HS-5 (cell line): ENCODE data around the gene SNAP25.
A peak's percentile ranks its signal among the peaks of the same experiment; 100 is the strongest.

ENCODE experiments used
- DNase-seq: peaks from one replicate; pipeline ENCODE4 v3.0.0-alpha.2; 2012; ENCODE audit warnings: low read depth

SNAP25 gene

DNA sequence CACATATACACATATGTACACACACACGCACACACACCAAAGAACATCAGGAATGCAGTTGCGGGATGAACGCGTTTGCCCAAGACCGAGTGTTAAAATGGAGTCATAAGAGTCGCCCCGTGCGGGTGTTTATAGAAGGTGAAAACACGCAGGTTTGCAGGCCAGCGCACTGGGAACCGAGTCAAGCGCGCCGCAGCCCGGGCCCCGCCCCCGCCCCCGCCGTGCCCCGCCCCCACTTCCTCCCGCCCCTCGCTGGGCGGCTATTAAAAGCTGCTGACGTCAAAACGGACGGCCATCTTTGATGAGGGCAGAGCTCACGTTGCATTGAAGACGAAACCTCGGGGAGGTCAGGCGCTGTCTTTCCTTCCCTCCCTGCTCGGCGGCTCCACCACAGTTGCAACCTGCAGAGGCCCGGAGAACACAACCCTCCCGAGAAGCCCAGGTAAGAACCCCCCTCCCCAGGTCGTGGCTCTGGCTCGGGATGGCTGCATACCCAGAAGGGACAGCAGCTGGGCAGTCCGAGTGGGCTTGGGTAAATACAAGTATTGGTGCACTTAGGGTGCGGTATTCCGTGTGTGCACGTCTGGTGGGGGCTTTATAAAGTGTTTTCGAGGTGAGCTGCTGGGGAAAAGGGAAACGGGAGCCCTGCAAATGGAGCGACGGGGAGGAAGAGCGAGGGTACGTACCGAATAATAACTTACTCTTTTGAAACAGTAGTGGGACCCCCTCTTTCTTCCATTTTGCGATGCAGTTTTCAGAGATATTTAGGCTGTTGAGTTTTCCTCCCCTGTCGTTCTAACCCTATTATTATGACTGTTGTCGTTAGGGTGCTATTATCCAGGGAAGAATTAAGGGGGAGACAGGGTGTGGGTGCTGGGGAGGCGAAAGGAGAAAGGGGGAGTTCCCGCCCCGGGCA is at the start of gene SNAP25:
Gene SNAP25, plus strand, starts transcription at position 295 of the 916 bp plus-strand sequence. CDS start 56,662 bp downstream, outside the sequence.
- peak; percentile 78 for DNase-seq

DNA sequence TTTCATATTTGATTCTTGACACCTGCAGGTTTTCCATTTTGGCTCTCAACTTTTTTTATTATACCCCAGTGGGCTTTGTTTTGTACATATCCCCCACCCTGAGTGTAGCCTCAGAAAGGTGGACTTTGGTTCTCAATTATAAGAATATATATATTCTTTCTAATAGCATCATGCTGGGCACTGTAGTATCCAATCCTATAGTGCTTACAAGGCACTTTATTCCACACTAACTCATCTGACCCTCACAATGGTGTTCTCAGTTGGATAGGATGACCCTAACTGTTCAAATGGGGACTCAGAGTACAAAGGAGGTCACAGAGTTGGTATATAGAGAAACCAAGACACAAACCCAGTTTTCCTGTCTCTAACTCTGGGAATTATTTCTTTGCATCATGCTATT is 48.9 kb upstream of the SNAP25 start:
- no peak for DNase-seq

DNA sequence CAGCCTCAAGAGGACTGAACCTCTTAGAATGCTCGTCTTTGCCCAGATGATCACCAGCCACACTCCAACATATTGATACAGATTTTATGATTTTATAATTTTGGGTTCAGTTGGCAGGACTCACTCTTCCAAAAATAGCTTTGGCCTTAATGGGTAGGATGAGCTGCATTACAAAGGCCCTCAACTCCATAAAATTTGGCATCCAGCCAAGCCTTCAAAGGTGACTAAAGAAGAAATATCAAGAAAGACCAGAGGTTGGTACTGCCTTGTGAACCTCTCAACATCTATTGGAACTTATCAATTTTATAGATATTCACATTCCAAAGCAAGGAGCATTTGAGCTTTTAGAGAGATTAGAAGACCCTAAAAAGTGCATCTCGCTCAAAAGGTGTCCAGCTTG is 48.4 kb upstream of the SNAP25 start:
- no peak for DNase-seq

DNA sequence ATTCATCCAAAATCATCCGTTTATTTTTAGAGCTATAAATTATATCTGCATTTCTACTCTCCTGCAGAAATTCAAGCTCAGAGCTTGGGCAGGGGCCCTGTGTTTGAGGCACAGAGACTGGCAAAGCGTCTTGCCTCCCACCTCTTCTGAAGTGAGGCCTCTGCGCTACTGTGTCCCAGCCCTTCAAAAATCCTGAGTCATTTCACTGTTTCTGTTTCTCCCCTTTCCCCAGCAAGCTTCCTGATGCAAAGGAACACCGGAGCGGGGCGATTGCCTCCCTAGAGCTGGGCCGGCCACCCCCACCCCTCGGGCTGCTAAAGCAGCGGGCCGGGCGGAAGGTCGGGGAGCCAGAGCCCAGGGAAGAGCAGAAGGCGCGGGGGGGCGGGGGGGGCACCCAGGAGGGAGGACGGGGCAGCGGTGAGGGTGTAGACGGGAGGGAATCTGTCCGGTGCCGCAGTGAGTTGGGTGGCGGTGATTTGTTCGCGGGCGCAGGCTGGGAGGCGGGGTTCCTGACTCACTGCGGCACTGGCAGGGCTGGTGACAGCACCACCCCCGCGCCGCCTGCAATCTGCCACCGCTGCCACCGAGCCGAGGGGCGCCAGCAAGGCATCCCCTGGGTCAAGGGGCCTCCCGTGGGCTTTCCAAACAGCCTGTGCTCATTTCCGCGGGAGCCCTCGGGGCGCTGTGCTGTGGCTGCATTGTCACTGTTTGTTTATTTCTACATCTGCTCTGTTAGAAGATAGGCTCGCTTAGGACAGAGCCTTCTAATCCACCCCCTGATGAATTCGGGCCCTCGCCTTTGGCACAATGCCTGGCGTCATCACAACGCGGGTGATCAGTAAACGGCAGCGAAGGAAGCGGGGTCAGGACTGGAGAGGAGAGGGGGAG is 46.5 kb upstream of the SNAP25 start:
- DNase-seq = no peak

DNA sequence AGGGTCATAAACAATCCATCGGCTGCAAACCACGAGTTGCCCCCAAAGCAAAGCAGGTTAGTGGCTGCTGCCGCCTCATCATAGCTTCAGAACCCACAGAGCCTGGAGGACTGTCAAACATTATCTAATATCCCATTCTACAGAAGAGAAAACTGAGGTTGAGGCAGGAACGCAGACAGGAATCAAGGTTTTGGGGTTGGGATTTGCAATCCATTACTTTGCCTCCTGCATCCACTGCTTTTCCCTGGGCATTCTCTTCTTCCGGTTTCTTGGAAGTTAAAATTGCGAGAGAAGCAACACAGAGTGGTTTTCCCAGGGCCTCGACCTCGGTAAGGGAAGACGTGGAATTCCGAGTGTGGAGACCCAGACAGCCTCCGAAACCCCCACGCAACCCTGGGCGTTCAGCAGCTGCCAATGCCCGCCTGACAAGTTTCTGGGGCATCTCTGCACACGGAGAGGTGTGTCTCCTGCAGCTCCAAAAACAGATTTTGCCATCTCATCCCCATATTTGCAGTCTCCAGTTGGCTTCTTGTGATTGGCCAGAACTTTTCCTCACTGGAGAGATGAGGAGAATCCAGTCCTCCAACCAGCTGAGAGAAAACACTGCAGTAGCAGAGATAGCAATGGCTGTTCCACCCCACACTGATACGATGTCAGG is 45.5 kb upstream of the SNAP25 start:
- DNase-seq = no peak

DNA sequence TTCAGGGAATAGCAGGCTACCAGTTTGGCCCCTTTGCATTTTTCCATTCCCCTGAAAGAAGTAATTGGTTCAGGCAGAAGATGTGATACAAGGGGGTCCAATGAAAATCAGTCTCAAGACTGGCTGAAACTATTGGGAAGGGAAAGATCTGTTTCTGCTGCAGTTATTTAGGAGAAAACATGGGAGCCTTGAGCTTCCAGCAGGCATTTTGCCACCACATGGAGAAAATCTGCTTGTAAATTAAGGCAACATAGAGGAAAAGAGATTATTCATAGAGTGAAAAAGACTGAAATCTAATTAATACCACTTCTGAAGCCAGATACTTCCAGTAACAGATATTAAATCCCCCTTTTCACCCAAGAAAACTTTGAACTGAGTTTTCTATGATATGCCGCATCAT is 44.2 kb upstream of the SNAP25 start:
- no peak for DNase-seq

DNA sequence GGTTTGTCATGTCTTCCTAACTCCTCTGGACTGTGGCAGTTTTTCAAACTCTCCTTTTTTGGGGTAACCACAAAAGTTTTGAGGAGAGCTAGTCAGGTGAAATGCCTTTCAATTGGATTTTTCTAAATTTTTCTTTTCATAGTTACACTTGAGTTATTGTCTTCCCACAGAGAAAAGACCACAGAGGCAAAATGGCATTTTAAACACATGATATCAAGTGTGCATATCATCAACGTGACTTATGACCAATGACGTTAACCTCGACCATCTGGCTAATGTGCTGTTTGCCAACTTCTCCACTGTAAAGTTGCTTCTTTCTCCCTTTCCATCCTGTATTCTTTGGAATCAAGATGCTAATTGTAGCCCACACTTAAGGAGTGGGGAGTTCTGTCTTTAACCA is 41.3 kb upstream of the SNAP25 start:
- DNase-seq = no peak

DNA sequence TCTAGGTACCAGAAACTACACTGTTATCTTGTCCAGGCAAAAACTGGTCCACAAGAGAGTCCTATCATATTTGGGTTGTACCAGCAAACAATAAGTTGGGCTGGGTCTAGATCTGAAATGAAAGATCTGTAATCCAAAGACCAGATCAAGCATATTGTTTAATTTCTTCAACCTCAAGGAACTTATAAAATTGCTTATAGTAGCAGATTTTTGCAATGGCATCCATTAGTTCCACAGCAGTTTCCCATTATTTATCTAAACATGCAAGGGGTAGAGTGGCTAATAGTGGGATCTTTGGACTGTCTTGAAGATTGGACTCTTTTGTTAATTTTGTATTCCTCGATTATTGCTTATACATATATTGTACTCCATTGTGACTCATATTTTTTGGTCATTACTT is 40.5 kb upstream of the SNAP25 start:
- no peak for DNase-seq

DNA sequence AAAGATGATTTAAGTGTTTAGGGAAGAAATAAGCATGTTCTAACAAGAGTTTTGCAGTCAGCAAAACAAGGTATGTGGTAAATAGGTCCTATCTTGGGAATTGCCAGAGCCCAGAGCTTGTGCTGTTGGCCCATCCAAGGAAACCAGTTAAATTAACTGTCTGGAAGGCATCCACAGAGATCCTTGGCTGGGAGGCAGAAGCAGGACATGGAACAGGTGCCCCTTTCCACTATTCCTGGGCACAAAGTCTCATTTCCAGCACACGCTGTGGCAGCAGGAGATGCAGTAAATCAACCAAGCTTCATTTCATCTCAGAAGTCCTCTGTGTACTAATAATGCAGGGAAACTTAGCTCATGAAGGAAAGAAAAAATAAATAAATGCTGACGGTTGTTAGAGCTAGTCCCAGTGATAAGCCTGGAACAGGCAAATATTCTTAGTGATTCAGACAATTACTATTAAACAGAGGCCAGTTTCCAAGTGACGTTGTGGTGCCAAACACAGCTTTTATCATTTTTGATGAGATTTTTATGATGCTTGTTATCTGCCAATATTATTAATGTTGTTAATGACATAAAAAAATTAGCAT is 39.8 kb upstream of the SNAP25 start:
- DNase-seq = no peak

DNA sequence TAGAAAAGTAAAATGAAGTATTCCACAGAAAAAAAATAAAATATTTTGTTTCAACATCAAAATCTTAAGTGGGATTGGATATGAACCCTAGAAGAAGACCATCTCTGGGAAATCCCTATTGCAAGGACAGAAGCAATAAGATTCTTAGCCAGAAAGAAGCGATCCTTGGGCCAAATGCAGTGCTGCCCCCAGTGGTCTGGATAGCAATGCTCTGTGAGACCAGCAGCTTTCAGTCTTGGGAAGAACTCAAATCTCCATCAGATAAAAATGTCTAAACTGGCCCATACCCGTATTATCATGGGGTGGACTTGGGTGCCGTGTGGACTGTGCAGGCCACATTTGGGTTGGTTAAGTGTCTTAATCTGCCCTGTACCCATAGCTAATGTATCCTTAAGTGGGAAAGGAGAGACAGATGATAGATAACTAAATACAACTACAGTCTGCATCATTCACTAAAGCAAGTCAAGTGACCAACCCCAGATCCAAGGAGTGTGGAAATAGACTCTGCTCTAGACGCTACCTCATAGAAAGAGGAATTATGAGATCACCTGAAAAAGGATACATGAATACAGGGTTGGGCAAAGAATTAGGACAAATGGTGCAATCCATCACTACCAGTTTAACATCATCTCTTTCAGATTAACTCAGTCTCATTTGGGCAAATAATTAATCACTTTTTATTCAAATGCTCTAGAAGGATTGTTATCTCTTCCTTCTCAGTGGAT is 38.9 kb upstream of the SNAP25 start:
- no peak for DNase-seq

DNA sequence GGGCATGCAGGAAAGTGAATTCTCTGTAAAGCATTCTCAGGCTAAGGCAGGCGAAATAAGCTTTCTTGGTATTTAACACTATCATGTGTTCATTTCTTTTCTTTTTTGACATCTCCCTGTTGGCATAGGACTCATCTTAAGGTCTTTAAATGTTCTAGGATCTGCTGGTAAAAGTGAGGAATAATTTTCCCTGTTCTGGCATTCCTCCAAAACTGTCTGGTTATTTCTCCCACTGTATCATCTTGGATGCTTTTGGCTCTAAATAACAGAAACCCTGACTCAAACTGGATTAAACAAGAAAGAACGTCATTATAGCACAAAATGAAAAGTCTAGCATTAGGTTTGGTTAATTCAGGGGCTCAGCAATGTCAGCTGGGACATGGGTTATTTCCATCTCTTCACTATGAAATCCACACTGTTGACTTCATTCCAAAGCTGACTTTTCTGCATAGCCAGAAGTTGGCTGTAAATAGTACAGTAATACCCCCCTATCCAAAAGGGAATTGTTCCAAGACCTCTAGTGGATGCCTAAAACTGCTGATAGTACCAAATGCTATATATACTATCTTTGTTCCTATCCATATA is 37.9 kb upstream of the SNAP25 start:
- DNase-seq = no peak

DNA sequence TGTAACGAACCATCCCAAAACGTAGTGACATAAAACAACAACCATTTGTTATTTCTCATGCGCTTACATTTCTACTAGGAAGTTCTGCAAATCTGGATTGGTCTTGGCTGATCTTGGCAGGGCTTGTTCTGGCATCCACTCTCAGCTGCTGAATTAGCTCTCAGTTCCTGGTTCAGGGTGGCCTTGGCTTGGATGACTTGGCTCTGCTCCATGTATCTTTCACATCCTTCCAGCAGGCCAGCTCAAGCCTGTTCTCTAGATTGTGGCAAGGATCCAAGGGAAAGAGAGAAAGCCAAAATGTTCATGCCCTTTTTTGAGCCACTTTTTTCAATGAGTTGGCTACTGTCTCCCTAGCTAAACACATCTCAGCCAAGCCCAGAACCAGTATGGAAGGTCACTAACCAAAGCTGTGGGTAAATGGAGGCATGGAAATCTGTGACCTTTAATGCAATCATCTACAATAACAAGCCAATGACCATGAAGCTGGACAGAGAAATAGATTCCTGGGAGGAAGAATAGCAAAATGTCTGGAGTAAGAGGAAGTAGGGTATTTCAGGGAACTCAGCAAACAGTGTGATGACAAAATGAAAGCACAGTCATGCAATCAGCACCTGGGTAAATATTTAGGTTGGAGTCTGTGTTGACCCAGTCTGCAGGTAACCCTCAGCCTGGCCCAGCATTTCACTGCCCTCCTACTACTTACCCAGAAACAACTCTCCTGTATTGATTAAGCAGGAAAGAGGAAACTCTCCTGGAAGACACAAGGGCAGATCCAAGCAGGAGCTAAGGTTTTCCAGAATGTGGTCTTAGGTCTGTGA is 32.7 kb upstream of the SNAP25 start:
- no peak for DNase-seq

DNA sequence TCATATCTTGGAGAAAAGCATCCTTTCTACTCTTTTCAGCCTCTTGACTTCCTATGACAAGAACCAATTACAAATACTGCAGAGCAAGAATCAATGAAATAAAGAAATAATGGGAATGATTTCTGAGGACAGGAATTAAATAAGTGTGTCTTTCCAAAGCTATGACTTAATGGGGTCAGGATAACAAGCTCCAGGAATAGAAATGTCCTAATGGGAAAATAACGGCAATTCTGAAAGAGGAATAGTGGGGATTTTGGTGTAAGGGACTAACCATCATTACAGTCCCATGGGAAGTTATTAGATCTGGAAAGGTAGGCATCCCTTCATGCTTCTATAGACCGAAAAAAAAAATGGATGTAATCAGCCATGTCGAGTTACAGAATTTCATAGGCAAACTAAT is 28.2 kb upstream of the SNAP25 start:
- no peak for DNase-seq

DNA sequence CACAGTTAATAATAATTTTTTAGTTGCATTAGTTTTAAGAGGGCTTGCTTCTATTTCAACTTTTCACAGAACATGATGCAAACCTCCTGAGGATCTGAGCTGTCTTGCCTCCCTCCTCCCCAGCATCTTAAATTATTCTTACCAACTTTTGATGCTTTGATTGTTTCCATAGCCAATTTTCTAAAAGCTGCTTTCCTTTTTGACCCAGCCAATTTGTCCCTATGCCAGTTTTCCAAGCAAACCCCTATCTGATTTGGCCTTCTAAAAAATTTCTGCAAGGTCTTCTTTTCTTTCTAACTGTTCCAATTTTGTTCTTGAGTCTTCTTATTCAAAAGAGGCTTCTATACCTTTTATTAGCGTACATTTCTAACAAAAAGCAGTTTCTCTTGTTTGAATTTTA is 26.5 kb upstream of the SNAP25 start:
- DNase-seq = no peak

DNA sequence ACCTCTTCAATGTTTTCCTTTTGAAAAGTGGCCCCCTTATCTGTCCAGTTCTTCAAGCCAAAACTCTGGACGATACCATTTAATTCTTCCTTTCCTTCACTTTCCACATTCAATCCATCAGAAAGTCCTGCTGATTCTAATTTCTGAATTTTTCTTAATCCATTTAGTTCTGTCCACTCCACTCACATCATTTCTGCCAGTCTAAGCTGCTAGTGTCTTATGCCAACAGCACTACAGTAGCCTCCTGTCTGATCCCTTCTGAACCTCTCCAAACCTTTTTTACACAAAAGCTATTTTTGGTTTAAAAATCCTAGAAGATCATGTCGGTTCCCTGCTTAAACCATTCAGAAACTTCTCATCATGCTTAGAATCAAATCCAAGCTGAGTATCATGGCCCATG is 24.5 kb upstream of the SNAP25 start:
- no peak for DNase-seq

DNA sequence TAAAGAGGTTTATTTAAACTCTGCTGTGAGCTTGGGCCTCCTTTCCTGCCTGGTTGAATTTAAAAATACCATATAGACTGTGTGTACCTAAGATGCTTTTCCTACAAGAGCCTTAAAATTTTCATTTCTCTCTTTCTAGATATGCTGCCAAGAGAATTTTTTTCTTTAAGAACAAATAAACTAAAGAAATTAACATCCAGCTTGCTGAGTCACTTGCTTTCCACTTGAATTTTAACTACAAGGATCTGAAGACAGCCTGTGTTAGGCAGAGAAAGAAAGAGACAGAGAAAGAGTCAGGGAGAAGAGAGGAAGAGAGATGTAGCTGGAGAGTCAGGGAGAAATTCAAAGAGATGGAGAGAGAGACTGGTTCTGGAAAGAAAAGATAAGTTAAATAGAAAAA is 18.3 kb upstream of the SNAP25 start:
- DNase-seq = no peak

DNA sequence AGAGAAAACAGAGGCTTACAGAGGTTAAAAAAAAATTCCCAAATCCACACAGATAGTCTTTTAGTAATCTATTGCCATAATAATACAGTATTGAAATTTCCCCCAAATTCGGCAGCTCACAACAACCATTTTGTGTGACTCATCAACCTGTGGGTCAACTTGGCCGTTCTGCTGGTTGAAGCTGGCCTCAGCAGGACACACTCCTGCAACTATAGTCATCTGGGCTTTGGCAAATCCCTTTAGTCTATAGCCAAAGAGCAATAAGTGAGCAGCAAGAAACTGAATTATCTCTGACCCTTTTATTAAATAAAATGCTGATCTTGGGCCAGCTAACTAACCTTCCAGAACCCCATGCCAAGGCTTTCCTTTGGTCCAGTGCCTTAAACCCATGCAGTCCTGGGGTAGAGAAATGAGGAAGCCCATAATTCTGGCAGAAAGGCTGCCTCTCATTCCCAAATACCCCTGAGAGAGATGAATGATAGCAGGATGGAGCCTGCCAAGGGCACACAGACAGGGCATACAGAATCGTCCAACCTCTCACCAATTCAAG is 17.2 kb upstream of the SNAP25 start:
- DNase-seq = no peak

DNA sequence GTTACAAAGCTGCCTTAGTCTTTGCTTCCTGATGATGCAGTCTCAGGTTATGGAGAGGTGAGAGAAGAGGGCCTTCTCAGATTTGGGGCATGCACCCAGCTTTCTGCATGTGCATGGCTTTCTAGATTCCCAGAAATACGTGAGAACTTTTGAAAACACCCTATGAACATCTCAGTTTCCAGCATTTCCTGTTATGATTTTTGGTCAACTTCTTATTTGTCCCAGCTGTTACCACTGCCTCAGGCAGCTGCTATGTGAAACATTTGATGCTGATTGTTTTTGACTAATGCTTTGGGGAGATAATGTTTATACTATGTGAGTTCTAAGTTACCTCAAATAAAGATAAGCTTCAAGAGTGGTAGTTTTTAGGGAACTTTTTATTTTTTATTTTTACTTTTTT is 9.5 kb upstream of the SNAP25 start:
- no peak for DNase-seq

DNA sequence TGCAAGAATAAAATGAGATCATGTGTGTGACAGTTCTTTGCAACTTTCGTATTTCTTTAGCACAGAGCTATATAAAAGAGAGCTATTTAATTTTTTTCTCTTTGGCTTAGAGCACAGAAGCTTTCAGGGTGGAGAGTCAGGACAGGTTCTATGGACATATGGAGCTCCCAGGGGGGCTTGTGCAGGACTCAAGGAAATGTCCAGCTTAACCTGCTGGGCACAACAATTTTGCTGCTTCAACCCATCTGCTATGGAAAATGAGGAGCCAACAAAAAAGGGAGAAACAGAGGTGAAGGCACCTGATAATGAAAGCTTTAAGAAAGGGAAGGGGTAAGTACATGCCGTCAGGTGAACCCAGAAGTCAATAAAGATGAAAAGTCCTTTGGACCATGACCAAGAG is 5.1 kb upstream of the SNAP25 start:
- DNase-seq = no peak
